ENCODE results near the gene ARHGEF26. TPM values are rescaled to one million over a fixed set of nuclear protein-coding genes. Genes with fewer than 3 reads are reported as not detected.

The ARHGEF26 gene
- total and polyA plus RNA-seq, 2 experiments from 2014 or later = 9.4 to 16.9 TPM

DNA sequence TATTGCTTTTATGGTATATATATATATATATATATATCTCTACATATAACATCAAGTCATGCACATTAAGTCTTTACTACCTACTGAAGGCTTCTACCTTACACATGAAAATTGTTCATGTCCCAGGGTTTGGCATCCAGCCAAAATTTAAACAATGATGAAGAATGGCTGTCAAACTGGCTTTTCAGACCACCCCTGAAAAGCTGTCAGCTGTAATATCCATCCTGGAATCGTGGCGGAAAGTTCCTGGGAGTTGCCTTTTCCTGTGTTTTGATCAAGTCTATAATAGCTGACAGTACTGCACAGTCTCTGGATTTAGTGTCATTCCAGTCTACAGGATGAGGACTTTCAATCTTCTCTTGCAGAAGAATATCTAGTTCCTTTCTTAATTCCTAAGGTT, 154.8 kb downstream of the ARHGEF26 start (continued):
- TF ChIP-seq, protein P1, sequence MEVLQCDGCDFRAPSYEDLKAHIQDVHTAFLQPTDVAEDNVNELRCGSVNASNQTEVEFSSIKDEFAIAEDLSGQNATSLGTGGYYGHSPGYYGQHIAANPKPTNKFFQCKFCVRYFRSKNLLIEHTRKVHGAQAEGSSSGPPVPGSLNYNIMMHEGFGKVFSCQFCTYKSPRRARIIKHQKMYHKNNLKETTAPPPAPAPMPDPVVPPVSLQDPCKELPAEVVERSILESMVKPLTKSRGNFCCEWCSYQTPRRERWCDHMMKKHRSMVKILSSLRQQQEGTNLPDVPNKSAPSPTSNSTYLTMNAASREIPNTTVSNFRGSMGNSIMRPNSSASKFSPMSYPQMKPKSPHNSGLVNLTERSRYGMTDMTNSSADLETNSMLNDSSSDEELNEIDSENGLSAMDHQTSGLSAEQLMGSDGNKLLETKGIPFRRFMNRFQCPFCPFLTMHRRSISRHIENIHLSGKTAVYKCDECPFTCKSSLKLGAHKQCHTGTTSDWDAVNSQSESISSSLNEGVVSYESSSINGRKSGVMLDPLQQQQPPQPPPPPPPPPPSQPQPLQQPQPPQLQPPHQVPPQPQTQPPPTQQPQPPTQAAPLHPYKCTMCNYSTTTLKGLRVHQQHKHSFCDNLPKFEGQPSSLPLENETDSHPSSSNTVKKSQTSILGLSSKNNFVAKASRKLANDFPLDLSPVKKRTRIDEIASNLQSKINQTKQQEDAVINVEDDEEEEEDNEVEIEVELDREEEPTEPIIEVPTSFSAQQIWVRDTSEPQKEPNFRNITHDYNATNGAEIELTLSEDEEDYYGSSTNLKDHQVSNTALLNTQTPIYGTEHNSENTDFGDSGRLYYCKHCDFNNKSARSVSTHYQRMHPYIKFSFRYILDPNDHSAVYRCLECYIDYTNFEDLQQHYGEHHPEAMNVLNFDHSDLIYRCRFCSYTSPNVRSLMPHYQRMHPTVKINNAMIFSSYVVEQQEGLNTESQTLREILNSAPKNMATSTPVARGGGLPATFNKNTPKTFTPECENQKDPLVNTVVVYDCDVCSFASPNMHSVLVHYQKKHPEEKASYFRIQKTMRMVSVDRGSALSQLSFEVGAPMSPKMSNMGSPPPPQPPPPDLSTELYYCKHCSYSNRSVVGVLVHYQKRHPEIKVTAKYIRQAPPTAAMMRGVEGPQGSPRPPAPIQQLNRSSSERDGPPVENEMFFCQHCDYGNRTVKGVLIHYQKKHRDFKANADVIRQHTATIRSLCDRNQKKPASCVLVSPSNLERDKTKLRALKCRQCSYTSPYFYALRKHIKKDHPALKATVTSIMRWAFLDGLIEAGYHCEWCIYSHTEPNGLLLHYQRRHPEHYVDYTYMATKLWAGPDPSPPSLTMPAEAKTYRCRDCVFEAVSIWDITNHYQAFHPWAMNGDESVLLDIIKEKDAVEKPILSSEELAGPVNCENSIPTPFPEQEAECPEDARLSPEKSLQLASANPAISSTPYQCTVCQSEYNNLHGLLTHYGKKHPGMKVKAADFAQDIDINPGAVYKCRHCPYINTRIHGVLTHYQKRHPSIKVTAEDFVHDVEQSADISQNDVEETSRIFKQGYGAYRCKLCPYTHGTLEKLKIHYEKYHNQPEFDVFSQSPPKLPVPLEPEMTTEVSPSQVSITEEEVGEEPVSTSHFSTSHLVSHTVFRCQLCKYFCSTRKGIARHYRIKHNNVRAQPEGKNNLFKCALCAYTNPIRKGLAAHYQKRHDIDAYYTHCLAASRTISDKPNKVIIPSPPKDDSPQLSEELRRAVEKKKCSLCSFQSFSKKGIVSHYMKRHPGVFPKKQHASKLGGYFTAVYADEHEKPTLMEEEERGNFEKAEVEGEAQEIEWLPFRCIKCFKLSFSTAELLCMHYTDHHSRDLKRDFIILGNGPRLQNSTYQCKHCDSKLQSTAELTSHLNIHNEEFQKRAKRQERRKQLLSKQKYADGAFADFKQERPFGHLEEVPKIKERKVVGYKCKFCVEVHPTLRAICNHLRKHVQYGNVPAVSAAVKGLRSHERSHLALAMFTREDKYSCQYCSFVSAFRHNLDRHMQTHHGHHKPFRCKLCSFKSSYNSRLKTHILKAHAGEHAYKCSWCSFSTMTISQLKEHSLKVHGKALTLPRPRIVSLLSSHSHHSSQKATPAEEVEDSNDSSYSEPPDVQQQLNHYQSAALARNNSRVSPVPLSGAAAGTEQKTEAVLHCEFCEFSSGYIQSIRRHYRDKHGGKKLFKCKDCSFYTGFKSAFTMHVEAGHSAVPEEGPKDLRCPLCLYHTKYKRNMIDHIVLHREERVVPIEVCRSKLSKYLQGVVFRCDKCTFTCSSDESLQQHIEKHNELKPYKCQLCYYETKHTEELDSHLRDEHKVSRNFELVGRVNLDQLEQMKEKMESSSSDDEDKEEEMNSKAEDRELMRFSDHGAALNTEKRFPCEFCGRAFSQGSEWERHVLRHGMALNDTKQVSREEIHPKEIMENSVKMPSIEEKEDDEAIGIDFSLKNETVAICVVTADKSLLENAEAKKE (CRISPR knock-in tag; IDR thresholded peaks at IDR 0.05) = no peak
- TF ChIP-seq, protein P2, sequence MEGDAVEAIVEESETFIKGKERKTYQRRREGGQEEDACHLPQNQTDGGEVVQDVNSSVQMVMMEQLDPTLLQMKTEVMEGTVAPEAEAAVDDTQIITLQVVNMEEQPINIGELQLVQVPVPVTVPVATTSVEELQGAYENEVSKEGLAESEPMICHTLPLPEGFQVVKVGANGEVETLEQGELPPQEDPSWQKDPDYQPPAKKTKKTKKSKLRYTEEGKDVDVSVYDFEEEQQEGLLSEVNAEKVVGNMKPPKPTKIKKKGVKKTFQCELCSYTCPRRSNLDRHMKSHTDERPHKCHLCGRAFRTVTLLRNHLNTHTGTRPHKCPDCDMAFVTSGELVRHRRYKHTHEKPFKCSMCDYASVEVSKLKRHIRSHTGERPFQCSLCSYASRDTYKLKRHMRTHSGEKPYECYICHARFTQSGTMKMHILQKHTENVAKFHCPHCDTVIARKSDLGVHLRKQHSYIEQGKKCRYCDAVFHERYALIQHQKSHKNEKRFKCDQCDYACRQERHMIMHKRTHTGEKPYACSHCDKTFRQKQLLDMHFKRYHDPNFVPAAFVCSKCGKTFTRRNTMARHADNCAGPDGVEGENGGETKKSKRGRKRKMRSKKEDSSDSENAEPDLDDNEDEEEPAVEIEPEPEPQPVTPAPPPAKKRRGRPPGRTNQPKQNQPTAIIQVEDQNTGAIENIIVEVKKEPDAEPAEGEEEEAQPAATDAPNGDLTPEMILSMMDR (conservative IDR thresholded peaks at IDR 0.05; ENCODE audit: low read depth in 2 of 2) = no peak

DNA sequence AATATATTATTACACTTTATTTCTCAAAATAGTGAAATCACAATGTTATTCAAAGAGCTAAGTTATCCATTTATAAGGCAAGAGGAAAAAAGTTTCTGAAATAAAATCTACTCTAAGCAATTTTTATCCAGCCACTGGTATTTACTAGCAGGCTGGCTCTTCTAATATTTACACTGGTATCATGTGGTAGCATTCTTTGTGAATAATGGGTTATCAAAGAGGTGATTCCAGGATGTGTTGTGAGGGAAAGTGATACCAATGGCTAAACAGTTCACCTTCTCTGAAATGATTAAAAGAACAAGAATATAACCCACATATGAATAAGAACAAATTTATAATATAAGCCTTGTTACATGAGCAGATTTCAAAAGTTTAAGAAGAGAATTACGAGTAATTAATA, 159.0 kb downstream of the ARHGEF26 start:
- no peaks in the 10 kb centered on the region for H3K27me3 Mint-ChIP-seq (ENCODE audit: insufficient read depth, low read depth, poor library complexity)
- H3K4me2 ChIP-seq = no peak overlapping the region
- no peak overlapping the region for H3K4me3 Mint-ChIP-seq
- peaks cover 96% of the 10 kb centered on the region for H3K36me3 ChIP-seq (ENCODE audit: insufficient read depth)
- no peaks in the 10 kb centered on the region for H3F3A ChIP-seq (replicated peaks; ENCODE audit: low read depth)
- no peaks in the 10 kb centered on the region for H3K9me3 Mint-ChIP-seq
- no peaks in the 10 kb centered on the region for H3K4me1 Mint-ChIP-seq
- H2AFZ ChIP-seq = no peak overlapping the region
- DNase-seq (ENCODE audit: low spot score) (no peak), ATAC-seq (no peak)
- no peaks in the 10 kb centered on the region; the same call in 1 of the 2 replicates for H3K79me2 ChIP-seq (replicated peaks; ENCODE audit: insufficient read depth)
- no peak overlapping the region for H3K4me3 ChIP-seq
- H3K27ac ChIP-seq (ENCODE audit: low read depth) = no peak overlapping the region
- no peaks in the 10 kb centered on the region for H4K20me1 ChIP-seq (replicated peaks; ENCODE audit: insufficient read depth)
- no peaks in the 10 kb centered on the region for H3K9me2 ChIP-seq (ENCODE audit: insufficient read depth)
- no peak overlapping the region for H3K27ac Mint-ChIP-seq
- H3K36me3 Mint-ChIP-seq (ENCODE audit: low read depth) = peaks cover 81% of the 10 kb centered on the region
- H3K27me3 ChIP-seq (ENCODE audit: insufficient read depth) = no peaks in the 10 kb centered on the region
- no peaks in the 10 kb centered on the region for H3K4me1 ChIP-seq (ENCODE audit: insufficient read depth)
- TF ChIP-seq EZH2phosphoT487 (IDR thresholded peaks at IDR 0.05; ENCODE audit: unreplicated experiment) (no peak), ZNF114 (CRISPR knock-in tag; IDR thresholded peaks at IDR 0.05) (no peak), CREB1 (CRISPR knock-in tag; IDR thresholded peaks at IDR 0.05; ENCODE audit: low read depth) (no peak), ZNF331 (CRISPR knock-in tag; IDR thresholded peaks at IDR 0.05; ENCODE audit: low read depth) (no peak), JUNB (IDR thresholded peaks at IDR 0.05; ENCODE audit: unreplicated experiment) (no peak), STAT1 (IDR thresholded peaks at IDR 0.05; ENCODE audit: unreplicated experiment) (no peak)
- TF ChIP-seq, protein P3, sequence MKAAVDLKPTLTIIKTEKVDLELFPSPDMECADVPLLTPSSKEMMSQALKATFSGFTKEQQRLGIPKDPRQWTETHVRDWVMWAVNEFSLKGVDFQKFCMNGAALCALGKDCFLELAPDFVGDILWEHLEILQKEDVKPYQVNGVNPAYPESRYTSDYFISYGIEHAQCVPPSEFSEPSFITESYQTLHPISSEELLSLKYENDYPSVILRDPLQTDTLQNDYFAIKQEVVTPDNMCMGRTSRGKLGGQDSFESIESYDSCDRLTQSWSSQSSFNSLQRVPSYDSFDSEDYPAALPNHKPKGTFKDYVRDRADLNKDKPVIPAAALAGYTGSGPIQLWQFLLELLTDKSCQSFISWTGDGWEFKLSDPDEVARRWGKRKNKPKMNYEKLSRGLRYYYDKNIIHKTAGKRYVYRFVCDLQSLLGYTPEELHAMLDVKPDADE (IDR thresholded peaks at IDR 0.05) = no peak

Measured in GM23338 (cell line).